ENCODE measurements around the gene UBASH3A.

- no peak for TF ChIP-seq CTCF (conservative IDR thresholded peaks at IDR 0.05 in 1 of 2, IDR thresholded peaks at IDR 0.05 in 1 of 2; ENCODE audit: low read depth in 1 of 2, low read length in 2 of 2)
- no peak for TF ChIP-seq EZH2 (IDR thresholded peaks at IDR 0.05; ENCODE audit: low read length, missing control alignments)
These were observed 12.4 kb upstream of the UBASH3A start for GRCh38 chr21:42391297-42391696.
